ENCODE results near the gene CLINT1.

The CLINT1 gene

GRCh38 chr5:157766902-157767301, 92.0 kb downstream of the CLINT1 start:
- in situ Hi-C loops (cut with MboI; ENCODE audit: low sequenced_read_pairs) = no loop called here

- in situ Hi-C loops (cut with MboI; ENCODE audit: low sequenced_read_pairs) = no loop called here
Observed at GRCh38 chr5:157766442-157766841, 92.5 kb downstream of the CLINT1 start.

GRCh38 chr5:157764531-157764930, 94.4 kb downstream of the CLINT1 start:
- in situ Hi-C loops (cut with MboI; ENCODE audit: low sequenced_read_pairs) = no loop called here

GRCh38 chr5:157761690-157762621, 97.0 kb downstream of the CLINT1 start:
- in situ Hi-C loops (cut with MboI; ENCODE audit: low sequenced_read_pairs) = no loop called here

GRCh38 chr5:157758706-157759105, 100.2 kb downstream of the CLINT1 start:
- in situ Hi-C loops (cut with MboI; ENCODE audit: low sequenced_read_pairs) = no loop called here

- in situ Hi-C loops (cut with MboI; ENCODE audit: low sequenced_read_pairs) = no loop called here
Observed at GRCh38 chr5:157756122-157756521, 102.8 kb downstream of the CLINT1 start.

- in situ Hi-C loops (cut with MboI; ENCODE audit: low sequenced_read_pairs) = no loop called here
Observed at GRCh38 chr5:157750320-157750719, 108.6 kb downstream of the CLINT1 start.

- in situ Hi-C loops (cut with MboI; ENCODE audit: low sequenced_read_pairs) = no loop called here
Observed at GRCh38 chr5:157749462-157749799, 109.5 kb downstream of the CLINT1 start.

GRCh38 chr5:157748760-157749461, 110.0 kb downstream of the CLINT1 start:
- in situ Hi-C loops (cut with MboI; ENCODE audit: low sequenced_read_pairs) = no loop called here

GRCh38 chr5:157747766-157748700, 110.9 kb downstream of the CLINT1 start:
- in situ Hi-C loops (cut with MboI; ENCODE audit: low sequenced_read_pairs) = no loop called here

- in situ Hi-C loops (cut with MboI; ENCODE audit: low sequenced_read_pairs) = no loop called here
Observed at GRCh38 chr5:157747173-157747740, 111.7 kb downstream of the CLINT1 start.

- in situ Hi-C loops (cut with MboI; ENCODE audit: low sequenced_read_pairs) = no loop called here
Observed at GRCh38 chr5:157745041-157745456, 113.9 kb downstream of the CLINT1 start.

GRCh38 chr5:157744051-157745011, 114.6 kb downstream of the CLINT1 start:
- in situ Hi-C loops (cut with MboI; ENCODE audit: low sequenced_read_pairs) = no loop called here

- in situ Hi-C loops (cut with MboI; ENCODE audit: low sequenced_read_pairs) = no loop called here
Observed at GRCh38 chr5:157743163-157744050, 115.5 kb downstream of the CLINT1 start, which contains the start of gene LSM11. TSS of gene LSM11 (plus strand) at chr5:157743712. CDS start at chr5:157743751, 39 bp downstream.

GRCh38 chr5:157741131-157741530, 117.8 kb downstream of the CLINT1 start:
- in situ Hi-C loops (cut with MboI; ENCODE audit: low sequenced_read_pairs) = no loop called here

GRCh38 chr5:157740229-157740610, 118.7 kb downstream of the CLINT1 start:
- in situ Hi-C loops (cut with MboI; ENCODE audit: low sequenced_read_pairs) = no loop called here

- in situ Hi-C loops (cut with MboI; ENCODE audit: low sequenced_read_pairs) = no loop called here
Observed at GRCh38 chr5:157739388-157740228, 119.3 kb downstream of the CLINT1 start.

GRCh38 chr5:157735991-157736390, 123.0 kb downstream of the CLINT1 start:
- in situ Hi-C loops (cut with MboI; ENCODE audit: low sequenced_read_pairs) = no loop called here
